Activated T-cell treated with anti-CD3 and anti-CD28 coated beads for 24 hours (primary cell): ENCODE data around the gene PLA2G4A.

Experiments
- DNase-seq: peaks from one replicate; pipeline ENCODE4 v3.0.0-alpha.2; 2020; ENCODE audit warnings: low read depth

The PLA2G4A gene

GRCh38 chr1:186834399-186834958, 5.7 kb downstream of the PLA2G4A start:
- DNase-seq, result no peak

- DNase-seq, result no peak
Observed at GRCh38 chr1:186835448-186835847, 6.7 kb downstream of the PLA2G4A start.

- DNase-seq, result no peak
Observed at GRCh38 chr1:186837806-186838205, 9.1 kb downstream of the PLA2G4A start.

GRCh38 chr1:186838380-186839040, 9.8 kb downstream of the PLA2G4A start:
- DNase-seq, result no peak

- DNase-seq, result no peak
Observed at GRCh38 chr1:186839041-186839400, 10.3 kb downstream of the PLA2G4A start.

- DNase-seq, result no peak
Observed at GRCh38 chr1:186841599-186841998, 12.8 kb downstream of the PLA2G4A start.

GRCh38 chr1:186842547-186842946, 13.8 kb downstream of the PLA2G4A start:
- DNase-seq, result no peak

- DNase-seq, result no peak
Observed at GRCh38 chr1:186843226-186843625, 14.5 kb downstream of the PLA2G4A start.

- DNase-seq, result no peak
Observed at GRCh38 chr1:186843931-186844330, 15.2 kb downstream of the PLA2G4A start.

GRCh38 chr1:186845576-186846210, 16.9 kb downstream of the PLA2G4A start:
- DNase-seq, result no peak

- DNase-seq, result no peak
Observed at GRCh38 chr1:186848509-186849130, 19.9 kb downstream of the PLA2G4A start.

GRCh38 chr1:186849271-186849671, 20.5 kb downstream of the PLA2G4A start:
- DNase-seq, result no peak

GRCh38 chr1:186849826-186850225, 21.1 kb downstream of the PLA2G4A start:
- no peak for DNase-seq

- no peak for DNase-seq
Observed at GRCh38 chr1:186854102-186854501, 25.4 kb downstream of the PLA2G4A start.

- DNase-seq, result no peak
Observed at GRCh38 chr1:186858923-186859322, 30.2 kb downstream of the PLA2G4A start.

- no peak for DNase-seq
Observed at GRCh38 chr1:186859995-186860394, 31.2 kb downstream of the PLA2G4A start.

- no peak for DNase-seq
Observed at GRCh38 chr1:186864296-186864695, 35.5 kb downstream of the PLA2G4A start.

GRCh38 chr1:186865253-186865652, 36.5 kb downstream of the PLA2G4A start:
- no peak for DNase-seq

- DNase-seq, result no peak
Observed at GRCh38 chr1:186865857-186866256, 37.1 kb downstream of the PLA2G4A start.

GRCh38 chr1:186869526-186870228, 40.9 kb downstream of the PLA2G4A start:
- no peak for DNase-seq

GRCh38 chr1:186871784-186872183, 43.0 kb downstream of the PLA2G4A start:
- DNase-seq, result no peak

- DNase-seq, result no peak
Observed at GRCh38 chr1:186872291-186872690, 43.5 kb downstream of the PLA2G4A start.

- DNase-seq, result no peak
Observed at GRCh38 chr1:186873687-186874086, 44.9 kb downstream of the PLA2G4A start.
